Measurements from ENCODE around the gene ATG5.

The ATG5 gene
- 25.3 to 65.9 (median 50.7) reads per million in 18 experiments for total RNA-seq

GRCh38 chr6:106325336-106326178 lies at the start of gene ATG5:
Gene ATG5, minus strand, starts transcription at chr6:106325760. Its CDS starts 9,552 bp downstream, at chr6:106316208.
- DNase-seq = peak; percentile 100

- DNase-seq = no peak
Observed at GRCh38 chr6:106373502-106374239, 48.1 kb upstream of the ATG5 start.

GRCh38 chr6:106372838-106373501 lies 47.4 kb upstream of the ATG5 start:
- no peak for DNase-seq

GRCh38 chr6:106370639-106371038 lies 45.1 kb upstream of the ATG5 start:
- DNase-seq = no peak

GRCh38 chr6:106369739-106370138 lies 44.2 kb upstream of the ATG5 start:
- no peak for DNase-seq

- no peak for DNase-seq
Observed at GRCh38 chr6:106363401-106364138, 38.0 kb upstream of the ATG5 start.

- peak; percentile 57 to 65 for DNase-seq
Observed at GRCh38 chr6:106360989-106361430, 35.5 kb upstream of the ATG5 start.

- peak; percentile 13 to 22 for DNase-seq
Observed at GRCh38 chr6:106360410-106360988, 34.9 kb upstream of the ATG5 start, which contains the start of gene CRYBG1. Gene CRYBG1, plus strand, starts transcription at chr6:106360717. Its CDS starts 192 bp downstream, at chr6:106360909.

- DNase-seq = no peak
Observed at GRCh38 chr6:106359959-106360409, 34.4 kb upstream of the ATG5 start.

- DNase-seq = no peak
Observed at GRCh38 chr6:106356378-106356777, 30.8 kb upstream of the ATG5 start.

GRCh38 chr6:106347219-106347618 lies 21.7 kb upstream of the ATG5 start:
- no peak for DNase-seq

- peak; percentile 54 to 58 for DNase-seq
Observed at GRCh38 chr6:106339334-106340029, 13.9 kb upstream of the ATG5 start.

GRCh38 chr6:106334646-106335448 lies 9.3 kb upstream of the ATG5 start:
- peak; percentile 37 to 49 for DNase-seq

- no peak for DNase-seq
Observed at GRCh38 chr6:106324726-106325335, 729 bp downstream of the ATG5 start.

- DNase-seq = no peak
Observed at GRCh38 chr6:106321940-106322339, 3.6 kb downstream of the ATG5 start.

- DNase-seq = no peak
Observed at GRCh38 chr6:106318851-106319250, 6.7 kb downstream of the ATG5 start.

- DNase-seq = no peak
Observed at GRCh38 chr6:106318061-106318460, 7.5 kb downstream of the ATG5 start.

- no peak for DNase-seq
Observed at GRCh38 chr6:106316375-106316766, 9.2 kb downstream of the ATG5 start.

GRCh38 chr6:106315765-106316374 lies 9.7 kb downstream of the ATG5 start:
- peak in 1 of 2 donors; percentile 7 for DNase-seq
